ENCODE results near the gene ZDHHC9. TPM values are rescaled to one million over a fixed set of nuclear protein-coding genes. Genes with fewer than 3 reads are reported as not detected.

Gene ZDHHC9
- total and polyA plus RNA-seq, 9 of the 15 experiments (the other 6 are each of a cell fraction or from before 2014, with no cell fraction given), result 6.8 to 22.4 (median 9.1) TPM

- intact Hi-C loops (cut with micrococcal nuclease) (no loop called here), in situ Hi-C loops (cut with MboI) (no loop called here)
- Histone ChIP-seq H3K27me3 (ENCODE audit: control insufficient read depth in 2 of 2, insufficient read depth in 2 of 2, low read length in 2 of 2) (no peaks in the 10 kb centered on the region), H3K36me3 (ENCODE audit: control insufficient read depth, insufficient read depth, low read length) (peaks cover 6% of the 10 kb centered on the region; the same call in 1 of the 3 replicates), H3K4me1 (replicated peaks in 1 of 2; ENCODE audit: control insufficient read depth in 2 of 2, insufficient read depth in 2 of 2, low read length in 2 of 2) (peaks cover 0 to 5% of the 10 kb centered on the region in 2 experiments; a peak in 1 of 5 replicates), H3K9ac (ENCODE audit: insufficient read depth in 1 of 2, low read depth in 2 of 2, low read length in 2 of 2) (no peak overlapping the region), H3K27ac (ENCODE audit: extremely low read depth, low read depth, low read length) (no peak overlapping the region), H4K20me1 (replicated peaks; ENCODE audit: control insufficient read depth, insufficient read depth, low read length) (no peaks in the 10 kb centered on the region), H3K4me3 (no peak overlapping the region), H2AFZ (ENCODE audit: low read depth, low read length) (no peak overlapping the region), H3K79me2 (ENCODE audit: control insufficient read depth, insufficient read depth, low read length) (no peaks in the 10 kb centered on the region), H3K9me1 (ENCODE audit: control insufficient read depth, insufficient read depth, low read length) (peaks cover 2% of the 10 kb centered on the region), H3K4me2 (ENCODE audit: insufficient read depth, low read length) (no peak overlapping the region), H3K9me3 (replicated peaks; ENCODE audit: control insufficient read depth, insufficient read depth, low read depth, low read length) (no peaks in the 10 kb centered on the region)
- FAIRE-seq (no peak), DNase-seq (ENCODE audit: extremely low read depth in 1 of 4, low spot score in 3 of 4) (no peak), ATAC-seq (no peak)
- ChIA-PET CTCF (ENCODE audit: low intra/inter-chr PET ratio) (no interaction called here), POLR2A (interaction anchor here (0.6 to 0.9 kb wide), 3 partner anchors 13 to 29 kb away, joined by 3 to 5 read pairs (median 4); no protein-coding TSS in a partner anchor)
- BruUV-seq (replicated peaks), result no TSS peak
- 56% methylated on average over 1 of the region's 1 CpG for WGBS (ENCODE audit: insufficient coverage, low coverage, missing lambda C conversion rate)
- no peak for TF ChIP-seq BRCA1 (IDR thresholded peaks at IDR 0.05)
- TF ChIP-seq BRCA1 (CRISPR knock-in tag; IDR thresholded peaks at IDR 0.05), result no peak
- TF ChIP-seq PATZ1 (CRISPR knock-in tag; IDR thresholded peaks at IDR 0.05; ENCODE audit: borderline replicate concordance), result no peak
- TF ChIP-seq ZBTB26 (CRISPR knock-in tag; IDR thresholded peaks at IDR 0.05), result no peak
- no peak for TF ChIP-seq ARID4B (CRISPR knock-in tag; IDR thresholded peaks at IDR 0.05)
- no peak for TF ChIP-seq NBN (IDR thresholded peaks at IDR 0.05; ENCODE audit: low read depth)
- no peak for TF ChIP-seq CHD2 (IDR thresholded peaks at IDR 0.05; ENCODE audit: low read depth, low read length)
- no peak for TF ChIP-seq PURB (CRISPR knock-in tag; IDR thresholded peaks at IDR 0.05; ENCODE audit: low read depth)
- no peak for TF ChIP-seq ZNF507 (tag; conservative IDR thresholded peaks at IDR 0.05)
- TF ChIP-seq POLR2B (IDR thresholded peaks at IDR 0.05; ENCODE audit: low read depth, partially characterized antibody), result no peak
- no peak for TF ChIP-seq ZMIZ1 (IDR thresholded peaks at IDR 0.05; ENCODE audit: low read depth in 2 of 2, low read length in 2 of 2)
- no peak for TF ChIP-seq ARHGAP35 (IDR thresholded peaks at IDR 0.05; ENCODE audit: partially characterized antibody)
Observed at GRCh38 chrX:129795584-129795983, 48.1 kb downstream of the ZDHHC9 start.

Data from K562 (cell line).